GM19397 (cell line): ENCODE measurements around the gene TMEM119.
A peak's percentile ranks its signal among the peaks of the same experiment; 100 is the strongest.
"Not testable (repeated sequence)": the region's sequence is repeated elsewhere in the genome, so short reads cannot be mapped to it uniquely, and the experiment has no call there.

Experiments
- ATAC-seq: cut with Tn5 transposase; IDR thresholded peaks from one replicate; pipeline ENCODE4 v1.9.1; 2021; ENCODE audit warnings: mild to moderate bottlenecking, moderate library complexity; ENCODE audit not compliant: unreplicated experiment

Gene TMEM119

DNA sequence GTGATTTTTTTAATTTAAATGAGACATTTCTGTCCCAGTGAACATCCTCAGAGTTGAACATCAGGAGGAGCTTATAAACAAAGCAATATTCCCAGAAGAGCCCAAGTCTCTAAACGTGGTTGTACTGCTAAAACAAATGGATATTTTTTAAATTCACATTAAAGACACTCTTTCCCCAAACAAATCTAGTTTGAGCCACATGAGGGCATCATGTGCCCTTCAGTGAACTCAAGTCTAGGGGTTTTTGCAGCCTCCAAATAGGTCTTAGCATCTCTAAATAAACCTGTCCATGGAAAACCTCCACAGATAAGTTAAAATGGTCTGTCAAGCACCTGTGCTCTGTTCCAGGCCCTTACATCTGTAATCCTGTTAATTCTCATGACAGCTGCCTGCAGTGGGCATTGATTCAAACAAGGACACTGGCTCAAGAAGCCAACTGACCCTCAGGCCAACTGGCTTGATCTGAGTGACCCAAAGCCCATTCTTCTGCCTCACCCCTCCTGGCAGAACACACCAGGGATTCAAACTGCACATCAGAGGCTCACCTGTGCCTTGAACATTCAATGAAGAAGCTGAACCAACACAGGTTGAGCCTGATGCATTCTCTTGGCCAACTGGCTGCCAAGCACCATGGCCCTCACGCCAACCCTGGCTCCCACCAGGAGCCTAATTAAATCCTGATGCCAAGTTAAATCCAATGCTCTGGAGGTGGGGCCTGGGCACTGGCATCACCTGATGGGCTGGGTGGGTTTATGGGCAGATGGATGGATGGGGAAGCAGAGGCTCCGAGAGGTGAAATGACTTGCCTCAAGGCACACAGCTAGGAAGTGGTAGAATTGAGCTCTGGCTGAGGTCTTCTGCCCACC lies 26.9 kb downstream of the TMEM119 start:
- no peak for ATAC-seq

DNA sequence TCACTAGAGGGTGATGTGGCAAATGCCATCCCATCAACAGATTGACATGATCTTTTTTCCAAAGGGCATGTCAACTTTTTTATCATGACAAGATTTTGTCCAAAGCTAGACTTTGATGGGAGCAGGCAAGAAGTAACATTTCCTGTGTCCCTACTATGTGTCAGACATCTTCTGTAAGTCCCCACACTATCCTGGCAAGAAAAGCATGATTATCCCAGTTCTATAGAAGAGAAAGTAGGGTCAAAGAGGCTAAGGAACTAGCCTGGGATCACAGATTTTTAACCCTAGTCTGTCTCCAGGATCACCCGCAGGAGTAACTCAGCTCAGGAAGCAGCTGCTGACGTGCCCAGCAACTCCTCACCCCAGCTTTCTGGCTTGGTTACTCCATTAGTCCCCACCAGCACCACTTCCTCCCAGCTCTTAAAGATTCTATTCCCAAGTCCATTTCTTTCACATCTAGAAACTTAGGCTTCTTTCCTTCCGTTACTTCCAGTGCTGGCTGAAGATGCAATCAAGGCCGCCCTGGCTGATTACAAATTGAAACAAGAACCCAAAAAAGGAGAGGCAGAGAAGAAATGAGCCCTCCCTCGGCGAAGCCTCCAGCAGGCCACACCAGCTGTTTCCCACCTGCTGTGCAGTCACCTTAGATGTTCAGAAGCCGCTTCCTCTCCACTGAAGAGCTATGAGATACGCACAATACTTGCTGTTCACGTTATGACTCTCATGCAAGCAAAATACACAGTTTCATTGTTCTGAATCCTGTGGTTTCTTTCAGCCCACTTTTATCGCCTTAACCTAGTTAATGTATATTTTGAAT lies 29.3 kb downstream of the TMEM119 start:
- ATAC-seq = peak; percentile 70

DNA sequence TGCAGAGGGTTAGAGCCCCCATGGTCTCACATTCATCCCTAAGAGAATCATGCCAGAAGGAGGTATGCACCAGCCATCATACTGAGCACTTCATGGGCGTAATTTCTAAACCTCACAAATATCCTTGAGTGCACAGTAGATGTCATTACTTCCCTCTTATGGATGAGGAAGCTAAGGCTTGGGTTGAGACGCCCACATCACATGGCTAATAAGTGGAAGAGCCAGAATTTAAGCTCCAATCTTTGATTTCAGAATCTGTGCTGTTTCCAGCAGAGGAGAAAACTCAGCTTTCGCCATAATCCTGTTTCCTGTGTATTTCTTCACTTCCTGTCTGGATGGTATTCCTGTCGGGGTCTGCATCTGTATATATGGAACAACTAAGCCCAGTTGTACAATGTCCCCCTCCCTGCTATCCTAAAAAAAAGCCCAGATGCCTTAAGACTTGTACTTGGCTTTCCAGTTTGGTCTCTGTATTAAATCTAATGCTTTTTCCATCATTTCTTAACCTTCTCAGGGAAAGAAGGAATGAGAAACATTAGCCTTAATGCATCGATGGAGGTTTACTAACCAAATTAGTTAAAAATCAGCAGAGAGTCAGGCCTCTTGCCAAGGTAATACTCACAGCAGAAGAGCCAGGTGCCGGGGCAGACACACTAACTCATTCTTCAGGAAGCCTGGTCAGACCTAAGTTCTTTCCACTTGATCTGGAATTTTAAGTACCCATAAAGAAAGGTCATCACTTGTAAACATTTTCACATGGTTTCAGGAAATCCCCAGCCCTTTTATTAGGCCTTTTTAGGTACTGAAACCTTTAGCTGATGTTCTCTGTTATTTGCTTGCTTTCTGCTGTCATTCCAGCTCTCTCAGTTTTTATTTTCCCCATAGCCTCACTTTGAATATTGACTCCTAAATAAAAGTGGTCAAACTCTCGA lies 30.2 kb downstream of the TMEM119 start:
- ATAC-seq = no peak

DNA sequence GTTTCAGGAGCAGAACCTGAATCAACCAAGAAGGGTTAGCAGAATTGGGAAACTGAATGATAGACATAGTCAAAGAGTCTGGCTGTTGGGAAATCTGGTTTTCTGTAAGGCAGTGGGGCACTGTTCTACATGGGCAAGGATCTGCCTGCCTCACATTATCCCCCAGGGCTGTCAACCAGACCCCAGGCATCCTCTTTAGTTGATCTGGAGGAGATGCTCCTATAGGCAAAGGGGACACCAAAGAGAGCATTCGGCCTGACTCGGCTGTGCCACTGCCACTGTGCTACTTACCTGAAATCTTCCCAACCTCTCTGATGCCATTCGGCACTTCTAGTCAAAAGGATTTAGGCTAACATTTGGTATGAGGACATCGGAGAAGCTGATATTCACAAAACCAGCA lies 31.4 kb downstream of the TMEM119 start:
- no peak for ATAC-seq

DNA sequence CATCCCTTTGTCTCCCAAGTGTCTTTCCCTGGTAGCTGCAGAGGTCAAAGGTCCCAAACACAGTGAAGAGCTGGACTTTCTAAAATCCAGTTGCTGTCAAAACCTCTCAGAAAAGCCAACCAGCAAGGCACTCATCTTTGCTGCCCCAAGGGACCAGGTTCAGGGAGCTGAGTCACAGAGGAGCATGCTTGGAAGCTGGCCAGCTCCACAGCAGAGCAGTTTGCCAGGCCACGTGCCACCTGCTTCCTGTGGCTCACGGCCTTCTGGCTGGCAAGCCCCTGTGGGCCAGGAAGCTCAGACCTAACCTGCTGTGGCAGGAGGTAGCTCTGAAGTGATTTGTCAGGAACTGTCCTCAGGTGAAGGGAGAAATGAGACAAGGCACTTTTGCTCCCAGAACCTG lies 31.9 kb downstream of the TMEM119 start:
- no peak for ATAC-seq

DNA sequence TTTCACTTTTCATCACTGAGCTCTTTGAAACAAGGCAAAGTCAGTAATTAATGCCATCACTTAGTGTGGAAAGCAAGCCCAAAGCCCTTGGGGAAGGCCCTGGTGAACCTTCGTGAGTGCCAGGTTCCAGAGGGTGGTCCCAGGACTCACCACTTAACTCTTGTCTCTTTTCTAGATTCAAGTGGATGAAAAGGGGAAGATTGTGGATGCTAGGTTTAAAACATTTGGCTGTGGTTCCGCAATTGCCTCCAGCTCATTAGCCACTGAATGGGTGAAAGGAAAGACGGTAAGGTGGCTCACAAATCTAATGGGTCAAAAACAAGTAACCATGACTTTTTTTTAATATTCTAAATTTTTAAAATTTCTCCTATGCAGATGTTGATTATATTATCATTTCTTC lies 32.7 kb downstream of the TMEM119 start:
- no peak for ATAC-seq

DNA sequence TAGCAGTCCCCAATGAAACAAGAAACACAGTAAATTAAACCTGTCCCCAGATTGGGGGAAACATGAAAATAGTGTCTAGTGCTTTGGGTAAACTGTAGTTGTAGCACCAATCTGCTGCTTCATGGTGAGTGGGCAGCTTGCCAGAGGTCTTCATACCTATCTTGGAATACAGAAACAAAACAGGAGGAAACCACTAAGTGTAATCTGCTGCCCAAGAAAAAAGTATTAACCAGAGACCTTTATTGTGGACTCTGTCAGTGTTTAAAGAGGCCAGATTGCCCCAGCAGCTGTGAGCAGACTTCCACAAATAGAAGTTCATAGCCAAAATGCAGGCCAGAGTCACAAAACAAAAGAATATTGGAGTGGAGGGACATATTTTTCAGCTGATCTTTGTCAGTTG lies 33.2 kb downstream of the TMEM119 start:
- no peak for ATAC-seq

DNA sequence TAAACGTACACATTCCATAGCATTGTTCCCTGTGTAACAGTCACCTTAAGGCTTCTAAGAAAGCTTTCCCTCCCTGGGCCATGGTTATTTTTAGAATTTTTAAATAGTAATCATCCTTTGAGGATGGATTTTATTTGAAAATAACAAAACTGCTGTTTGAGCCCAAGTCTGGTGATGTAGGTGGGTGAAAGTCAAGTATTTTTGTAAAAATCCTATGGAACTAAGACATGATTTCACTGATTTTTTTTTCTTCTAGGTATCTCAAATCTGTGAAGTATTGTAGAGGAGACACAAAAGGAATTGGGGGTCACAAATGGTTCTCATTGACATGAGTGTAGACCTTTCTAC lies 34.1 kb downstream of the TMEM119 start:
- no peak for ATAC-seq

DNA sequence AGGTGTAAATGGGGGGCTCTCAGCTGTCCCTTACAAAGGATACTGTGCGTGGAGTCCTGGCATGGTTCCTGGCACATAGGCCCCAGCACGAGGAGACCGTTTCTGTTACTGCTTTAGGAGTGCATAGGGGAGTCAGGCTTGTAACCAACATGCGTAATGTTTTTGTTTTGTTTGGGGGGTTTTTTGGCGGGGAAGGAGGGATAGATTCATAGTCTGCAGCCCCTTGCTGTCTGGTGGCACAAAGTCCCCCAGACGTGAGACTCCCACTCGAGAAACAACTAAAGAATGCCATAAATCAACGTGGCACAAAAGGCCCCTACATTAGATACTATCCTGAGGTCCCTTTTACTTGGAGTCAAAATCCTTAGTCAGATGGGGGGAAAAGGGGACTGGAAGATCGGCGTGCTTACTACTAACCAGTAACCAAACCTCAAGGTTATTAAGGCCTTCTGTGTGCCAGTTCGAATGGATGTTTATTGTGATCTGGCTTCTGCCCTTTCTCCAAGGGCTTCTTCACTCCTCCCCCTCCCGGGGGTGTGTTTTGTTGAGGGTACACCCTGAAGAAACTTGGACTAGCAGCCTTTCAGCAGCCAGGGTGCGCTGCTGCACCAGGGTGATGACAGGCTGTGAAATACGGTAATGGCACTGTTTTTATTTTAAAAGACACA lies 34.6 kb downstream of the TMEM119 start:
- ATAC-seq = peak; percentile 25

DNA sequence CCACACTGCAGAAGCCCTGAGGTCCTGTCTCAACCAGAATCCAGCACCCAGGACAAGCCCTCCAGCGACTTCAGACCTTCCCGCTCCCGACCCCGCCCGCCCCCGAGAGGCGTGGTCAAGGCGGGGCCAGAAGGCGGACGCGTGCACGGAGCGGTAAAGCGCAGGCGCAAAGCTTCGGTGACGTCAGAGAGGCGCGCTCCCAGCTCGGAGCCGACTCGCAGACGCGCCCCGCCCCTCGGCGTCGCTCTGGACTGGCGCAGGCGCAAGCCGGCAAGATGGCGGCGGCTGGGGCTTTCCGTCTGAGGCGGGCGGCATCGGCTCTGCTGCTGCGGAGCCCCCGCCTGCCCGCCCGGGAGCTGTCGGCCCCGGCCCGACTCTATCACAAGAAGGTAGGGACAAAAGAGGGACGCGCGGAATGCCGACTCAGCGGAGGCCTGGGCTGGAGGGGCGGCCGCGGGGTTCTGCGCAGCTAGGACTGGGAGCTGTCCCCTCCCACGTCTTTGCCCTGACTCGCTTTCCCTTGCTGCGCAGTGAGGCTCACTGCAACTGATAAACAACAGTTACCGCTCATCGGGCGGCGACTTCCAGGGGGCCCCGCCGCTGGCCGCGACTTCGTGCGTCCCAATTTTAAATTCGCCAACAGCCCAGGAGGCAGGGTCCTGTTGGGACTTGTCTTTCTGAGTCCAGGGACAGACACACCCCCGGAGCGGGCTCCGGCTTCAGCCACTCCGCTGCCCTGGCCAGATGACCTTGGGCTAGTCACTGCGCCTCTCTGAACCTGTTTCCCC lies 35.3 kb downstream of the TMEM119 start, which contains the start of gene ISCU:
ISCU (plus strand) TSS at position 249 of the 788 bp plus-strand sequence; CDS start at position 276, 27 bp downstream.
- peak; percentile 58 for ATAC-seq

DNA sequence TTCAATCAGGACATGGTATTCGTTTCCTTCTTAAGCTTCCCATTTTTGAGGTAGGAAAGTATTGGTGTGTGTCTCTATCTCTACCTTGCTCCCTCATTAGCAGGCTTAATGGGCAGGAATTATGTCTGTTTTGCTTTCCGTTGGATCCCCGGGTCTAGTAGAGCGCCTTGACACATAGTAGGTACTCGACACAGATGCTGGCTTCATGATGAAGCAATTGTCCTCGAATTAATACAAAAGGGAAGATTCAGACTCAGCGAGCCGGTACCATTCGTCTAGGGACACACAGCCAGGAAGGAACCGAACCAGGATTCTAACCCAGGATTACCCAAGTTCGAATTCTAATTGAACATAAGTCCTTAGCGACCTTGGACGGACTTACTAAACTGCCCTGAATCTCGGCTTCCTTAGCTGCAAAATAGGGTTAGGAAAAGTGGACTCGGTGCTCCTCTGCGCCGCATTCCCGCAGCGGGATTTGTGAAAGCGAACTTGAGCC lies 36.0 kb downstream of the TMEM119 start:
- no peak for ATAC-seq

DNA sequence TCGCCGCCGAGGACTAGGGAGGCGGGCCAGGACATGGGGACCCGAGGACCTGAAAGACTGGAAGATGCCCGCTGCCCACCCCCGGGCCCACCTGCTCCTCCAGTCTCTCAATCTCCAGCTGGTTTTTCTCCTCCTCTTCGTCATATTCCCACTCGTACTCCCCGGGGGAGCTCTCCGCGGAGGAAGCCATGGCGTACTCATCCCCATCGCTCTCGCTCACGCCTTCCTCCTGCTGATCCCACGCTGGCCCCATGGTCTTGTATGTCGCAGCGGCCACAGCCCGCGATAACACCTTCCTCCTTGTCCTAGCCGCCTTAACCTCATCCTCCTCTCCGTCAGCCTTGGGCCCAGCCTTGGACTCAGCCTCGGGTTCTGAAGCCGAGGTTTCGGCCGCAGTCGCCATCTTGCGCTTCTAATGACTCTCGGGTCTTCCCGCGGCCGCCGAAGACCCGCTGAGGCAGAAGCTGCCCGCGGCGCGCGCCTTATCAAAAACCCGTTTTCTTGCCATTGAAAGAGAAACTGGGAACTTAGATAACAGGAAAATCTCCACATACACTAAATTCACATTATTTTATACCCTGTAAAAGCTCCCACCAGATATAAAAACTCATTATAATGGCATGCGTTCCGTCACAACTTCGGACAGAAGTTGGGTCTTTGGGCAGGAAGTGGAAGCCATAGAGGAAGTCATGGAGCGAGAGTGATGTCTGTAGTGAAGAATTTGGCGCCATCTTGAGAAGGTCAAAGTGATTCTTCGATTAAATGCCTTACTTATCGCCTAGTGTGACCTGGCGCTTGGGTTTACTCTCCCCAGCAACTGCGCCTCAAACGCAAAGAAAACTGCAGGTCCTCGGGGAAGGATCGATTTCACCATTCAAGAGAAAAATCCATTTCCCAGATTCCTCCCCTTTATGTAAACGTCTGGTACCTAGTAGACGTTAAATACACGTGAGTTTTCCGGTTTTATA lies 36.8 kb downstream of the TMEM119 start, which contains the start of gene SART3:
SART3 (minus strand) TSS at position 422 of the 968 bp plus-strand sequence; CDS start at position 403, 19 bp downstream.
- peak; percentile 42 for ATAC-seq

DNA sequence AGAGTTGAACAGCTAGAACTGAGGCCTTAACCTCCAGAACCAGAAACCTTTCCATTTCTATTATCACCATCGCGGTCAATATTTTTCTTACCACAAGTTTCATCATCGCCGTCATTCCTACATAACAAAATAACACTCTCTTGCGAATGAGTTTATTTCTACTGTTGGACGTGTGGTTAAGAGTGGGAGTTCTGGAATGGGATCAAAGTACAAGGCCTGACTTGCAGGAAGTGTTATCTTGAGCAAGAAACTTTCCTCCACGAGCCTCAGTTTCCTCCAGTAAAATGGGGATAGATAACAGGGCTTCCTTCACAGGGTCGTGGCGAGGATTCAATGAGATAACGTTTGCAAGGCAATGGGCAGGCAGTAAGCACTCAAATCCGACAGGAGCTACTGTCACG lies 37.6 kb downstream of the TMEM119 start:
- ATAC-seq = no peak

DNA sequence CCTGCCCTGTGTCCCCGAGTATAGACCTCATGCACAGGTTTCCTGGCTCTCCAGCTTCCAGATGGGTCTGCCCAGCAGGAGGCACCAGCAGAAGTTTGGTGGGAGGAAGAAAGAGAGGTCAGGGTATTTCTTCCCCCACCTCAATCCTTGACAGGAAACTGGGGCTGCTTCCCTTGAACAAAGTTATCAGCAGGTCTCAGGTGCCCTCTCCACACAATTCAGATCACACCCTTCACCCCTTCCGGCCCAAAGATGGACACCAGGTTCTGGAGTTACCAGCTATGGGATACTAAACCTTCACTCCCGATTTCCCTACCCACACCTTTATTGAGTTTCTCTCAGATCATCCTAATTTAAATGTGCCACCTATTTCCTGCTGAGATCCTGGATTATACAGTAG lies 38.1 kb downstream of the TMEM119 start:
- no peak for ATAC-seq

DNA sequence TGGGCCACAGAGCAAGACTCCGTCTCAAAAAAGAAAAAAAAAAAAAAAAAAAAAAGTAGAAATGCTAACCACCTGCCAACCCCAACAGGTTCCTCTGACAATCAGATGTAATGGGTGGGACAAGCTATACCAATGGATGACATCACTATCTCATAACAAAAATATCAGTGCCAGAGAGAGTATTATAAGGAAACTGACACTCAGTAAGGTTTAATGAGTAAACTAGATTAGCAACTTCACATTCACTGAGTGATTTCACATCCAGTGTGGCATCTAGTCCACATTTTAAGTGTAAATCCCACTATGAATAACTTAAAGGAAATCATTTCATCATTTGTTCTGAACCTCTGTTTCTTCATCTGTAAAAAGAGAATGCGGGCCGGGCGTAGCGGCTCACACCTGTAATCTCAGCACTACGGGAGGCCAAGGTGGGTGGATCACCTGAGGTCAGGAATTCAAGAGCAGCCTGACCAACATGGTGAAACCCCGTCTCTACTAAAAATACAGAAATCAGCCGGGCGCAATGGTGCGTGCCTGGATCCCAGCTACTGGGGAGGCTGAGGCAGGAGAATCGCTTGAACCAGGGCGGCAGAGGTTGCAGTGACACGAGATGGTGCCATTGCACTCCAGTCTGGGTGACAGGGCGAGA lies 38.8 kb downstream of the TMEM119 start:
- no peak for ATAC-seq

DNA sequence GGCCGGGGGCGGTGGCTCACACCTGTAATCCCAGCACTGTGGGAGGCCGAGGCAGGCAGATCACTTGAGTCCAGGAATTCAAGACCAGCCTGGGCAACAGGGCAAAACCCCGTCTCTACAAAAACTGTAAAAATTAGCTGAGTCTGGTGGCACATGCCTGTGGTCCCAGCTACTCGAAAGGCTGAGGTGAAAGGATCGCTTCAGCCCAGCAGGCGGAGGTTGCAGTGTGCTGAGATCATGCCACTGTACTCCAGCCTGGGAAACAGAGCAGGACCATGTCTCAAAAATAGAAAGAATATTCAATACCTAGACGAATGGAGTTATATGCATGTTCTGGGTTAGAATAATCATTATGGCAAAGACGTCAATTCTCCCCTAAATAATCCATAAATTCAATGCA lies 42.5 kb downstream of the TMEM119 start:
- not testable (repeated sequence) for ATAC-seq

DNA sequence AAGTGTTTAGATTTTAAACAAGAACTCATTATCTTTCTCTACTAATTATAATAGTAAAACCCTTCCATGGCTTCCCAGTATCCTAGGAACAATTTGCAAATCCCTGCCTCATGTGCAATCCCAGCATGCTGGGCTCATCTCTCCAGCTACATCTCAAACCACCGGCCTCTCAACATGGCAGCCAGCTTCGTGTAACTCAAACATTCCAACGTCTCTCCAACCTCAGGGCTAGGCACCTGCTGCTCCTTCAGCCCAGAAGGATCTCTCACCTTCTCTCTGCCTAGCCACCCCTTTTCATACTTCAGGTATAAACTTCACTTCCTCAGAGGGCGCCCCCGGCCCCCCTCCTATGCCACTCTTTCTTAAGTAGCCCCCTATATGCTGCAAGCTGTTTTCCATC lies 44.1 kb downstream of the TMEM119 start:
- ATAC-seq = no peak

DNA sequence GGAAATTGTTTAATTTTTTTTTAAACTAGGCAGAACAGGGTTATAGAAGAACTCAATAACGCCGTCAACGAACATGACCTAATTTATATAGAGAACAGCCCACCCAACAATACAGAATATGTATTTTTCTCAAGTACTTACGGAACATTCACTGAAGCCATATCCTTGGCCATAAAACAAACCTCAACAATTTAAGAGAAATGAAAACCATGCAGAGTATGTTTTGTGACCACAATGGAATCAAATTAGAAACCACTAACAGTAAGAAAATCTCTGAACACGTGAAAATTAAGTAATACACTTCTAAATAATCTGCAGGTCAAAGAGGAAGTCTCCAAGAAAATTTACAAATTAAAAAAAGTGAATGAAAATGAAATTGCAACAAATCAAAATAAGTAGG lies 46.3 kb downstream of the TMEM119 start:
- ATAC-seq = no peak
